ENCODE results near the gene ADAM33. TPM values are rescaled to one million over a fixed set of nuclear protein-coding genes. Genes with fewer than 3 reads are reported as not detected.

The ADAM33 gene
- total RNA-seq, 4 donors from 2014 or later: 5.6 to 175 (median 23.3) TPM

DNA sequence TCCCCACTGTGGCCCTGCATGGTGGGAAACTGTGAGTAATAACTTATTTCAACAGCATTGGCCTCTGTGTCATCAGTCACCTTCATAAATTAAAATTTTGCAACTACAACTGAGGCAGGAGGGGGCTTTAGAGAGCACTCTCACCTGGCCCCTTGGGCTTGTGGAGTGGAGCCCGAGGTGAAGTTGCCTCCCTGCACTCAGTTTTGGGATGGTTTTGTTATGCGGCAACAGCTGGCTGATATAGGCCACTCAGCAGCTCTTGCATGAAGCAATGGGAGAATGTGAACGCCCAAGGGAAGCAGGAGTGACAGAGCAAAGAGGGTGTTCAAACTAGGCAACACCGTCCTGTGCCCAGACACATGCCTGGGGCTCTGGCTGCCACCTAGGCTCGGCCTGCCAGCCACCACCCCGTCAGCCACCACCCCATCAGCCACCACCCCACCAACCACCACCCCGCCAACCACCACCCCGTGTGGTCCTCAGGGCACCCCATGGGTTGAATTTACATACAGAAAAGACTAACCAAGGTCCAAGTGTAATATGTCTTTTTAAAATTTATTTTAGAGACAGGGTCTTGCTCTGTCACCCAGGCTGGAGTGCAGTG, 14.3 kb downstream of the ADAM33 start:
- H3K27me3 ChIP-seq: peaks cover 0 to 6% of the 10 kb centered on the region in 2 donors
- peaks cover 0 to 2% (median under 1%) of the 10 kb centered on the region in 4 donors for H3K4me1 ChIP-seq
- DNase-seq: no peak
- H3K27ac ChIP-seq: no peak overlapping the region
- TF ChIP-seq POLR2A (IDR thresholded peaks at IDR 0.05) (no peak), CTCF (IDR thresholded peaks at IDR 0.05) (no peak)
- no peaks in the 10 kb centered on the region for H3K9me3 ChIP-seq
- no peak overlapping the region for H3K4me3 ChIP-seq
- H3K36me3 ChIP-seq: no peaks in the 10 kb centered on the region

DNA sequence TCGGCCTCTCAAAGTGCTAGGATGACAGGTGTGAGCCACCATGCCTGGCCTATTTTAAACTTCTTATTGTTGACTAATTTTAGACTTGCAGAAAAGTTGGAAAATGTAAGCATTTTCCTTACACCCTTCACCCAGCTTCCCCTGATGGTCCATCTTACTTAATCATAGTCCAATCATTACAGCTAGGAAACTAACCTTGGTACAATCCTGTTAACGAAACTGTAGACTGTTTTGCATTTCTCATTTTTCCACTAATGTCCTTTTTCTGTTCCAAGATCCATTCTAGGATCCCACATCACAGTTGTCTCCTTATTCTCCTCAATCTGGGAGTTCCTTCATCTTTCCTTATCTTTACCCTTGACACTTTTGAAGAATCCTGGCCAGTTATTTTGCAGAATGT, 18.0 kb downstream of the ADAM33 start:
- Histone ChIP-seq H3K27ac (no peak overlapping the region), H3K36me3 (no peaks in the 10 kb centered on the region), H3K9me3 (no peaks in the 10 kb centered on the region), H3K4me3 (no peak overlapping the region), H3K27me3 (peaks cover 0 to 16% of the 10 kb centered on the region in 2 donors), H3K4me1 (peaks cover 0 to 11% (median 4%) of the 10 kb centered on the region in 4 donors)
- DNase-seq: no peak
- TF ChIP-seq CTCF (IDR thresholded peaks at IDR 0.05) (no peak), POLR2A (IDR thresholded peaks at IDR 0.05) (no peak)

DNA sequence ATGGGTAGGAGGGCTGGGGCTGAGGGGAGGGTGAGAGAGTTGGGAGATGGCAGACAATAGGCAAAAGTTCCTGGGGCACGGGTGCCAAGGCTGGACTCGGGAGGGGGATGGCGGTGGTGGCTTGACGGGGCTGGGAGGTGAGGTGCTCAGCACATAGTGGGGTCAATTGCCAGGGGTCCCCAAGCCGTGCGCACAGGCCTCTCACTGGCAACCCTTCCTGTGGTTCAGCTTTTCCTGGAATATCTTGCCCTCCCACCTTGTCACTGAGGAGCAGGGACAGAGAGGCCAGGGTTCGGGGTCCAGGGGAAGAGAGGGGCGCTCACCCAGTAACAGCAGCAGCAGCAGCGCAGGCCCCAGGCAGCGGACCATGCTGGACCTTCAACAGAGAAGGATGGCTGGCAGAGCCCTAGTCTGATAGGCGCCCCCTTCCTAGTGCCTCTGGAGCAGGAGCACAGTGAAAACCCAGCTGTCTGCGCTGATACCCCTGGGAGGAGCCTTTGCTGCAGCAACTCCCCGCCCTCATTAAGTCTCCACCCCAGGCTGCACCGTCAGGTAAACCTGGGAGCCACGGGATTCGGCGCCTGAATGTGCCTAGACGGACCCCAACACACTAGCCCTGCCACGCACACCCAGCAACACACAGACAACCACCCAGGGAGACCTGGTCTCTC, 18.6 kb downstream of the ADAM33 start, which contains the start of gene GFRA4:
Gene GFRA4, minus strand, starts transcription at position 369 of the 671 bp plus-strand sequence. Its CDS starts 0 bp downstream, at position 369.
- TF ChIP-seq POLR2A (IDR thresholded peaks at IDR 0.05) (no peak), CTCF (IDR thresholded peaks at IDR 0.05) (no peak)
- no peaks in the 10 kb centered on the region for H3K36me3 ChIP-seq
- H3K4me1 ChIP-seq: peaks cover 0 to 11% (median 4%) of the 10 kb centered on the region in 4 donors
- no peak within 1 kb of the TSS for H3K4me3 ChIP-seq
- DNase-seq: peak in 1 of 3 donors; percentile 40
- H3K27me3 ChIP-seq: peaks cover 0 to 16% of the 10 kb centered on the region in 2 donors
- no peaks in the 10 kb centered on the region for H3K9me3 ChIP-seq
- H3K27ac ChIP-seq: no peak within 1 kb of the TSS

GRCh38 chr20:3661814-3662665, 19.8 kb downstream of the ADAM33 start:
- H3K36me3 ChIP-seq: no peaks in the 10 kb centered on the region
- no peak overlapping the region for H3K27ac ChIP-seq
- TF ChIP-seq CTCF (IDR thresholded peaks at IDR 0.05) (no peak), POLR2A (IDR thresholded peaks at IDR 0.05) (no peak)
- H3K9me3 ChIP-seq: no peaks in the 10 kb centered on the region
- DNase-seq: no peak
- peaks cover 0 to 11% (median 4%) of the 10 kb centered on the region in 4 donors for H3K4me1 ChIP-seq
- peaks cover 0 to 16% of the 10 kb centered on the region in 2 donors for H3K27me3 ChIP-seq
- no peak overlapping the region for H3K4me3 ChIP-seq

DNA sequence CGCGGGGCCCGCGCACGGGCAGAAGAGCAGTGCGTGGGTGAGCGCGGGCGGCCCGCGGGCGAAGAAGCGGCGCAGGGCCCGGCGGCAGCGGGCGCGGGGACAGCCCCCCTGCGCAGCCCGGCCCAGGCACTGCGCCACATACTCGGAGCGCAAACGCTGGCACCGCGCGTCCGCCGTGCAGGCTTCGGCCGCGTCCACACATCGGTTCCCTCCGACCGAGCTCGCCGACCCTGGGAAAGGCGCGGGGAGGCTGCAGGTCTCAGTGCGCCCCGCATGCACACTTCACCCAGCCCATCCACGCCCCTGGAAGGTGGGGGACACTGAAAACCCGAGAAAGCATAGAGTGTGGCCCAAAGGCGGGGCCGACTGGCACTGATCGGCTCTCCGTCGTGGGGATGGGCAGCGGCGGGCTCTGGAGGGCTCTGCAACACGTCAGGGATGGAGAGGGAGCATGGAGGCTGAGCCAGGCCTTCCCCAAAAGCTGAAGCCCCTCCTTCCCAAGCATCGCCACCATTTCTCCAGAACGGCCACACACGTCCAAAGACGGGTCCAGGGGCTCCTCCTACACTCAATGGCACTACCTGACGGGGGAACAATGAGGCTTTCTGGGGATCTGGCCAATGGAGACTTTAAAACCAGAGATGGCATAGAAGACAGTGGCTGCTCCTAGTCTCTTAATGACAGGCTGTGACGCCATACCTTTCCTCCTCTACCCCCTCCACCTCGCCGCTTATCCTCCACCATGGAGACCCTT, 20.6 kb downstream of the ADAM33 start:
- Histone ChIP-seq H3K4me3 (peak overlapping the region in 2 of 4 donors; percentile 13 to 14), H3K27ac (no peak overlapping the region), H3K9me3 (no peaks in the 10 kb centered on the region), H3K4me1 (peaks cover 0 to 11% (median 4%) of the 10 kb centered on the region in 4 donors), H3K36me3 (no peaks in the 10 kb centered on the region), H3K27me3 (peaks cover 0 to 16% of the 10 kb centered on the region in 2 donors)
- TF ChIP-seq POLR2A (IDR thresholded peaks at IDR 0.05): no peak
- no peak for TF ChIP-seq CTCF (IDR thresholded peaks at IDR 0.05)
- peak in 2 of 3 donors; percentile 23 to 44 for DNase-seq

Measured in Peyer's patch (tissue), 4 donors.